ENCODE results near the gene KCTD7.
"Not testable (repeated sequence)": the region's sequence is repeated elsewhere in the genome, so short reads cannot be mapped to it uniquely, and the experiment has no call there.

KCTD7 gene

GRCh38 chr7:66654275-66655112 is 25.8 kb downstream of the KCTD7 start:
- DNase-seq: peak; percentile 83

- DNase-seq: not testable (repeated sequence)
Measured at GRCh38 chr7:66655113-66655806, 26.6 kb downstream of the KCTD7 start.

- not testable (repeated sequence) for DNase-seq
Measured at GRCh38 chr7:66655826-66656485, 27.3 kb downstream of the KCTD7 start.

- no peak for DNase-seq
Measured at GRCh38 chr7:66657798-66658197, 29.1 kb downstream of the KCTD7 start.

GRCh38 chr7:66662646-66663264 is 34.1 kb downstream of the KCTD7 start:
- DNase-seq: no peak

GRCh38 chr7:66664590-66665293 is 36.1 kb downstream of the KCTD7 start:
- DNase-seq: no peak

- no peak for DNase-seq
Measured at GRCh38 chr7:66666313-66666952, 37.8 kb downstream of the KCTD7 start.

GRCh38 chr7:66667023-66667728 is 38.5 kb downstream of the KCTD7 start:
- DNase-seq: no peak

- no peak for DNase-seq
Measured at GRCh38 chr7:66668112-66668511, 39.4 kb downstream of the KCTD7 start.

- DNase-seq: no peak
Measured at GRCh38 chr7:66668677-66669076, 40.0 kb downstream of the KCTD7 start.

- no peak for DNase-seq
Measured at GRCh38 chr7:66669088-66669487, 40.4 kb downstream of the KCTD7 start.

- DNase-seq: no peak
Measured at GRCh38 chr7:66669496-66669895, 40.8 kb downstream of the KCTD7 start.

GRCh38 chr7:66671034-66671433 is 42.4 kb downstream of the KCTD7 start:
- DNase-seq: no peak

GRCh38 chr7:66671486-66671885 is 42.8 kb downstream of the KCTD7 start:
- DNase-seq: not testable (repeated sequence)

GRCh38 chr7:66672432-66673123 is 43.9 kb downstream of the KCTD7 start:
- DNase-seq: not testable (repeated sequence)

GRCh38 chr7:66673124-66673640 is 44.5 kb downstream of the KCTD7 start:
- DNase-seq: not testable (repeated sequence)

- no peak for DNase-seq
Measured at GRCh38 chr7:66679633-66680244, 51.1 kb downstream of the KCTD7 start.

GRCh38 chr7:66681491-66682349 is 53.0 kb downstream of the KCTD7 start:
- peak; percentile 60 for DNase-seq
